Left cardiac atrium (tissue), 4 donors: ENCODE results near the gene EMC10. TPM values are rescaled to one million over a fixed set of nuclear protein-coding genes. Genes with fewer than 3 reads are reported as not detected.
"Not testable (repeated sequence)": the region's sequence is repeated elsewhere in the genome, so short reads cannot be mapped to it uniquely, and the experiment has no call there.

ENCODE experiments used
- ATAC-seq, 2 donors: fragments of 200-7000 bp; cut with Tn5 transposase; one replicate each; pipeline ENCODE4 v1.9.1; 2020; ENCODE audit warnings: mild to moderate bottlenecking in 2 of 2, moderate library complexity in 2 of 2
- DNase-seq: peaks from one replicate; pipeline ENCODE4 v3.0.0-alpha.2; 2020
- intact Hi-C, 2 donors: fragments of 100-400 bp; cut with DNase I; formaldehyde crosslinking; loops; one replicate each; pipeline versions ENCODE4 v1.14.1 to v1.15.1; 2022 to 2023
- total RNA-seq, 2 donors: library from RNA; stranded (reverse); fragmentation: NEBNext Ultra II Directional; extraction: Animal tissue kit (Norgen Biotek cat#: 25700); gene quantifications; one replicate each; pipeline ENCODE4 v1.2.1, GENCODE V29; 2021
- donor health status: DM: no; HTN: yes; CAD: no.
- donor health status: DM: no; HTN: yes; CAD: no; lungs with severe emphysema.
- donor health status: DM: yes; HTN: yes; CAD: no.
- donor health status: Dilated cardiomyopathy.

The EMC10 gene
- total RNA-seq, 2 donors from 2014 or later: 82.3 to 96.9 TPM

DNA sequence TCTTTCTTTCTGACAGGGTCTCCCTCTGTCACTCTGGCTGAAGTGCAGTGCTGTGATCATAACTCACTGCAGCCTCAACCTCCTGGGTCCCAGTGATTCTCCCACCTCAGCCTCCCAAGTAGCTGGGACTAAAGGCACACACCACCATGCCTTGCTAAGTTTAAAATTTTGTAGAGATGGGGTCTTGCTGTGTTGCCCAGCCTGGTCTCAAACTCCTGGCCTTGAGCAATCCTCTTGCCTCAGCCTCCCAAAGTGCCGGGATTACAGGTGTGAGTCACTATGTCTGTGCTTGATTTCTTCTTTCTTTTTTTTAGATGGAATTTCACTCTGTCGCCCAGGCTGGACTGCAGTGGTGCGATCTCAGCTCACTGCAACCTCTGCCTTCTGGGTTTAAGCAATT lies 51.7 kb downstream of the EMC10 start:
- DNase-seq, ATAC-seq, intact Hi-C loops: not testable (repeated sequence)

DNA sequence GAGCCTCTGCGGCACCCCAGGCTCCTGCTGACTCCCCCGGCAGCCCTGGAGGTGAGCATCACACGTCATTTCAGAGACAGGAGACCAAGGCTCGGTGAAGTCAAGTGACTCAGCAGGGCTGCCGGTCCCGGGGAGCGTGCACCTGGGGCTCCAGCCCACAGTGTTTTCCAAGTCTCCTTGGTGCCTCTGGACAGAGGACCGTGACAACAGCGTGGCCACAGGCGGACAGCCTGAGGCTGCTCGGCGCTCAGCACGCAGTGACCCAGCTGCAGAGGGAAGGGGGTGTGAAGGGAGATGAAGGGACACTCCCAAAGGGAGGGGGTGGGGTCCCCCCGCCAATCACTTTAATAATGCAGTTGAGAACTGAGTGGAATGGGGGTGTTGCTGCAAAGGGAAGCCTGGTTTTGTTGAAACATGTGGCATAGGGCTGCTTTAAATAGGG lies 54.9 kb downstream of the EMC10 start:
- intact Hi-C loops: loop anchor here (10.0 kb wide), 2 partner anchors 254 to 394 kb away; no protein-coding TSS in a partner anchor
- no peak for DNase-seq
- no peak for ATAC-seq

DNA sequence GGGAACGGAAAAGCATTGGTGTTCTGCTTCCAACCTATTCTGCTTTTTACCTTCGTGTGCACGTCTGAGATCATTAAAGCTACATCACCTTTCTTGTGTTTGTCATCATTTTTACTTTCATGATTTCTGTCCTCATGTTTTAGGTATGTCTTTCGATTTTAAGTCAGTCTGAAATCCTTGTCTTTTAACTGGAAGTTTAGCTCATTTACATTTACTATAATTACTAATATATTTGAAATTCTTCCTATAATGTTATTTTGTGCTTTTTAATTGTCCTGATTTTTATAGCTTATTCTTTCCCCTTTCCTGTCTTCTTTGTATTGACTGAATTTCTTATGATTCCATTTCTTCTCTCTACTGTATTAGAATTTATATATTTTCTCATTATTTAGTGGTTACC lies 56.6 kb downstream of the EMC10 start:
- intact Hi-C loops: loop anchor here (10.0 kb wide), 2 partner anchors 252 to 392 kb away; no protein-coding TSS in a partner anchor
- ATAC-seq (no peak), DNase-seq (no peak)

DNA sequence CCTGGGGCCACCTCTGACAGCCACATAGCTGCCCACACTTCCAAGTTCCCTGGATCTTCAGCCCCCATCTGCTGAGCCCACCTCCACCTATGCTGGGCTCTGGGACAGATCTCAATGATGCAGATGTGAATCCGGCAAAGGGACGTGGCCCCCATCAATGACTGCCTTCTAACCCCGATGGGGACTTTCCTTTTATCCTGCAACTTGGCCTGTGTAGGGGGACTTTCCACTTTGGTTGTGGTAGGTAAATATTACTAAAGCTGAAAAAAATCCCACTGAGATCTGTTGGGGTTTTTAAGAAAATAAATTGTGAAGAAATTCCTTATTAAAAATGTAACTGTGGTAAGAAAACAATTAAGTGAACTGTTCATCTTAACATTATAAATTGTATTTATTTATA lies 58.2 kb downstream of the EMC10 start:
- intact Hi-C loops: loop anchor here (10.0 kb wide), 2 partner anchors 250 to 390 kb away; no protein-coding TSS in a partner anchor
- no peak for ATAC-seq
- DNase-seq: no peak

DNA sequence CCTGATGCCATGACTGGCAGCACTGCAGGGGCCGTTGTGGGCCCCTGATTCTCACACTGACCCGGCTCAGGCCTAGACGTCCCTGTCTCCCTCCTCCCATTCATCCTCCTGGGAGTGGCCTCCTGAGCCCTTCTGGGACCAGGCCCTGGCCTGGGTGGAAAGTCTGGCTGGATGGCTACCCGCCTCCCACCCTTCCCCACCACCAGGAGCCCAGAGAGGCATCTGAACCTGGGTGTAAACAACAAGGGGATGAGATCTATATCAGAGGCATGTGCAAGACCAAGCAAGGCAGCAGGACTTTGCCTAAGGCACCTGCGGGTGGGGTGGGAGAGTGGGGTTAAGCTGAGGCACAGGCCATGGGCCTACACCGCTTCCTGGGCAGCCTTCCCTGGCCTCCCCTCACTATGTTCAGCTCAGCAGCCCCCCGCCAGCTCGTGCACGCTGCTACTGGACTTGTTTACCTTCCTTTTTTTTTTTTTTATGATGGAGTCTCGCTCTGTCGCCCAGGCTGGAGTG lies 59.4 kb downstream of the EMC10 start:
- ATAC-seq: no peak
- intact Hi-C loops: loop anchor here (2.0 to 10.0 kb wide), 4 partner anchors 102 to 389 kb away; partner anchors contain the start of gene SYT3 (in 1 of the 2)
- DNase-seq: no peak

DNA sequence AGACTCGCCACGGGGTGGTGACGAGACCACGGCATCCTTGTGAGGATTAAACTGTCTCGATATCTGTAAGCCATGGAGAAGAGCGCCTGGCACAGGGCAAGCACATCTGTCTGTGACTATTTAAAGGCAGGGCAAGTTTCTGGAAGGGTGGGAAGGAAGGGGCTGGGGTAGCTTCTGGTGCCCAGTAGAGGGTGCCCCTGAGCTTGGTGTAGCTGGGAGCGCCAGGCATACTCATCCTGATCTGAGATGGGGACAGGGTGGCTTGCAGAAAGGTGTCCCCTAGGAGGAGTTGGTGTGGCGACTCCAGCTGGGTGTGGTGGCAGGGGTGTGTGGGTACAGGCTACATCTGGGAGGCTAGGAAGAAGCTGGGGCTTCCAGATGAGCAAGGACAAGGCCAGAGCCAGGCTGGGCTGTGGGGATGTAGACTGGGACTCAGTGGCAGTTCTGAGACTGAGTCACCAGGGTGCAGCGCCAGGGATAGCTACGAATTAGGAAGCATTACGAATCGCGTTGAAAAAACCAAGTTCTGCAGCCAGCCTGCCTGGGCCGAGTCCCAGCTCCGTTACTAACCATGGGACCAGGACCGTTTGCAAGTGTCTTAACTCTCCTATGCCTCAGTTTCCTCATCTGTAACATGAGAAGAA lies 60.5 kb downstream of the EMC10 start:
- ATAC-seq (no peak), DNase-seq (no peak)
- intact Hi-C loops: loop anchor here (2.0 to 10.0 kb wide), 4 partner anchors 101 to 388 kb away; partner anchors contain the start of gene SYT3 (in 1 of the 2)

DNA sequence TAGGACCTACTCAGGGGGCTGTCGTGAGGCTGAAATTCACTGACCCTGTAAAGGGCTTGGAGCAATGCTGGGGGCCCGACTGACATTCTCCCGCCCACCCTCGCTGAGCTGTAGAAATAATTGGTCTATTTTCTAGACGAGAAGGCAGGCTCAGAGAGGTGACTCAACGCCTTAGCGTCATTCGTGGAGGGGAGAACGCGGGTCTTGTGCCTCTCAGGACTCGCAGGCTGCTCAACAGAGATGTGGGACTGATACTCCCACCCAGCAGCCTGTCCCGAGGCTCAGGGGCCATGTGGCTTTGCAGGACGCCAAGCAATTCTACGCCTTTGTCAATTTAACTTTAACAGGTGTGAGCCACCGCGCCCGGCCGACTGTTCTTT lies 61.0 kb downstream of the EMC10 start:
- ATAC-seq (no peak), DNase-seq (no peak)
- intact Hi-C loops: loop anchor here (2.0 to 10.0 kb wide), 4 partner anchors 100 to 388 kb away; partner anchors contain the start of gene SYT3 (in 1 of the 2)

DNA sequence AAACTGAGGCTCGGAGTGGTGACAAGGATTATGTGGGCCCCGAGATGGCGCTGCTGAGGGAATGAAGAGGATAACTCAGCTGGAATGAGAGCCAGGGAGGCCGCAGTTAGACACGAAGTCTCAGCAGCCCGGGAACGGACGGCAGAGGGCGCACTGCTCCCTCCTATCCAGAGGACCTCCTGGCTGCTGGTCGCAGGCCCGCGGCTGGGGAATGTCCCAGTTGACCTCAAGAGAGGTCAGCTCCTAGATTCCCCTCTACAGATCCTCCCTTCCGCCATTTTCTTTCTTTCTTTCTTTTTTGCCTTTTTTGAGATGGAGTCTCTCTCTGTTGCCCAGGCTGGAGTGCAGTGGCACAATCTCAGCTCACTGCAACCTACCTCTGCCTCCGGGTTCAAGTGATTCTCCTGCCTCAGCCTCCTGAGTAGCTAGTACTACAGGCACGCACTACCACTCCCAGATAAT lies 61.5 kb downstream of the EMC10 start:
- ATAC-seq (peak; percentile 72 to 86), DNase-seq (peak; percentile 84)
- intact Hi-C loops: loop anchor here (2.0 to 10.0 kb wide), 4 partner anchors 100 to 387 kb away; partner anchors contain the start of gene SYT3 (in 1 of the 2)

Other genes with a start within 250 kb of the EMC10 start
- gene KCNC3, start 147.1 kb upstream of the EMC10 start, total RNA-seq: 1 to 10 TPM; 2.7 to 4.0 TPM
- under 1 TPM; 0.47 to 0.97 TPM for gene NAPSA, start 110.9 kb upstream of the EMC10 start, total RNA-seq
- gene NR1H2, start 100.0 kb upstream of the EMC10 start, total RNA-seq: 10 to 100 TPM; 59.3 to 70.0 TPM
- gene POLD1, start 92.2 kb upstream of the EMC10 start, total RNA-seq: 10 to 100 TPM; 12.0 to 13.4 TPM
- gene SPIB, start 57.6 kb upstream of the EMC10 start, total RNA-seq: not detected
- not detected for gene MYBPC2, start 43.6 kb upstream of the EMC10 start, total RNA-seq
- gene GARIN5A, start 341 bp downstream of the EMC10 start, total RNA-seq: 1 to 10 TPM; 1.4 to 1.5 TPM
- 10 to 100 TPM; 27.3 to 36.7 TPM for gene JOSD2, start 34.7 kb downstream of the EMC10 start, total RNA-seq
- gene ASPDH, start 37.4 kb downstream of the EMC10 start, total RNA-seq: not detected
- 1 to 10 TPM; 1.4 to 2.9 TPM for gene LRRC4B, start 91.9 kb downstream of the EMC10 start, total RNA-seq
- under 1 TPM; 0.24 to 0.52 TPM for gene SYT3, start 163.4 kb downstream of the EMC10 start, total RNA-seq
- gene C19orf81, start 172.9 kb downstream of the EMC10 start, total RNA-seq: 1 to 10 TPM; 1.3 to 2.0 TPM
- 1 to 10 TPM in 1 of 2 donors, under 1 TPM in 1; 0.62 to 1.2 TPM for gene SHANK1, start 243.3 kb downstream of the EMC10 start, total RNA-seq
- 1 to 10 TPM; 8.4 to 9.6 TPM for gene CLEC11A, start 246.9 kb downstream of the EMC10 start, total RNA-seq